Inflammatory macrophage (primary cell): Measurements from ENCODE around the gene DUSP6.
"Not testable (repeated sequence)": the region's sequence is repeated elsewhere in the genome, so short reads cannot be mapped to it uniquely, and the experiment has no call there.

Experiments used
- DNase-seq, 2 donors: peaks; one replicate each; pipeline ENCODE4 v3.0.0-alpha.2; 2020 to 2022

DUSP6 gene

DNA sequence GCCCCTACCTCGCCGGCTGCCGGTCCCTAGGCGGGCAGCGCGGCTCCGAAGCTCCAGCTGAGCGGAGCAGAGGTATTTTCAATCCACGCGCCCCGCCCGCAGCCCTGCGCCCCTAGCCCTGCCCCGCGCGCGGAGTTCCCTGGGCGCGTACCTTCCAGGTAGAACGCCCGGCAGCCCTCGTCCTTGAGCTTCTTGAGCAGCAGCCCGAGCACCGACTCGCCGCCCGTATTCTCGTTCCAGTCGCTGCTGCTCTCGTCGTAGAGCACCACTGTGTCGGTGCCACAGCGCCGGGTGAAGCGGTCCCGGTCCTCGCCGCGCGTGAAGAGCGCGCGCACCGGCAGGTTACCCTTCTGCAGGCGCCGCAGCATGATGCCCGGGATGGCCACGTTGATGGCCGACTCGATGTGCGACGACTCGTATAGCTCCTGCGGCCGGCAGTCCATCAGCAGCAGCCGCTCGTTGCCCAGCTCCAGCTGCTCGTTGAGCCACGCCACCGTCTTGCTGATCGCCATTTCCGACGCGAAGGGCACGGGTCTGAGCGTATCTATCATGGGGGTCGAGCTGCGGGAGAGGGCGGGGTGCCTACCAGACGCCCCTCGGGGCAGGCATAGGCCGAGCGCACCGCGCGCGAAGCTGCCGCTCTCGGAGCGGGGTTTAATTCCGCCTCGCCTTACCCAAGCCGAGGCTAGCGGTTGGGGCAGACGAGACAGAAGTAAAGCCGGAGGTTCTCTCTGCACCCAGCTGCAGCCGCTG, 636 bp downstream of the DUSP6 start:
- DNase-seq, result no peak

DNA sequence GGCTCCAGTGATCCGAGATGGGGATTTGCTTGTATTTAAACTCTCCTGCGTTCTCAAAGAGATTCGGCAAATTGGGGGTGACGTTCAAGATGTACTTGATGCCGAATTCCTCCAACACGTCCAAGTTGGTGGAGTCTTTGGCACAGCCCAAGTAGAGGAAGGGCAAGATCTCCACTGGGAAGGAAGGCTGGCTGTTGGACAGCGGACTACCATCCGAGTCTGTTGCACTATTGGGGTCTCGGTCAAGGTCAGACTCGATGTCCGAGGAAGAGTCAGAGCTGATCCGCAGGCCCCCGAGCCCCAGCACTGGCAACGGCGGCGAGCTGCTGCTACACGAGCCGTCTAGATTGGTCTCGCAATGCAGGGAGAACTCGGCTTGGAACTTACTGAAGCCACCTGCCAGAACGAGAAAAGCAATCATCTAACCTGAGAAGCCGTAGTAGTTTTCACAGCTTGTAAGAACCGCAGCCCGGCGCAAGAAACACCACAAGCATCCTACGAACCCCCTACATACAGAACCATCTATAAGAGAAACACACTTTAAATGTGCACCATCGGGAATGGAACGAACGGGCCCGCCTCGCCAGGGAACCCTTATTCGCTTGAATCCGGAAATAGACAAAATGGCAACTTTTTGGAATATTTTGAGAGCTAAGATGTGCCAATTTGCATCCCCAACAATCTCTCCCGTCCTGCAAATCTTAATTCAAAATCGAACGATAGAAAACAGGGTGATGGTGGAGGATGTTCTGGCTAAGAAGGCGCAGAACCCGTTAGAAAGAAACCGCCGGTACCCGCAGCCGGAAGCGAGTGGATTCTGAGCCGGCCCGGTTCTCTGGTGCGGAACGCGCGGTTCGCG, 1.4 kb downstream of the DUSP6 start:
- DNase-seq, result no peak

DNA sequence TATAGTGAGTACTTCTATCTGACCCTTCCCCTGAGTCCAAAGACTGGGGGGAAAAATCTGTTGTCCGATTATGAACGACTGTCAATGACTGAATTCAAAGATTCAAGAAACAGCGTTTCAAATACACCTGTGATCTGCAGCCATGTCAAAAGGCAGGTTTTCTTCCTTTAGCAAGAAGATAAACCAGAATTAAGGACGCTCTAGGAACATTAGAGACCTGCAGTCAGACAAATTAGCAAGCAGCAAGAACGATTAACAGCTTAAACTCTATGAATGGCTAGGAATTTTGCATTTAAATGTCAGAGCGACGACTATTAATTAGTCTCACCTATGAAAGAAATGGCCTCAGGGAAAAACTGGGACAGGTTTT, 2.1 kb downstream of the DUSP6 start:
- no peak for DNase-seq

DNA sequence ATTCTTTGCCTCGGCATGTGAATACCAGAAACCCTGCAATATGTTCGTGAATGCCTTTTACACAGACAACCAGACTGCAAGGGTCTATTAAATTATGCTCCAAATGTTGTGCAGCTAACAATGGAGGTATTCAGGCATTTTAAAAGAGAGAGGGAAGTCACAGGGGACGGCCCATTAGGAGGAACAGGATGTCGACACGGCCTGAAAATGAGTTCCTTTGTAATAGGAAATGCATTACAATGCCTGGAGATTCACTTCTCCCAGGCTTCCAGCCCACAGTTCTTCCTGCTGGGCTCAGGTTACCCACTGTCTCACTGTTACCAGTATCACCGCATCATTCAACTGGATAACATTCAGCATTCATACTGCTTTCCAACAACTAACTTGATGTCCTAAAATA, 2.5 kb downstream of the DUSP6 start:
- DNase-seq, result peak; percentile 83 to 84

DNA sequence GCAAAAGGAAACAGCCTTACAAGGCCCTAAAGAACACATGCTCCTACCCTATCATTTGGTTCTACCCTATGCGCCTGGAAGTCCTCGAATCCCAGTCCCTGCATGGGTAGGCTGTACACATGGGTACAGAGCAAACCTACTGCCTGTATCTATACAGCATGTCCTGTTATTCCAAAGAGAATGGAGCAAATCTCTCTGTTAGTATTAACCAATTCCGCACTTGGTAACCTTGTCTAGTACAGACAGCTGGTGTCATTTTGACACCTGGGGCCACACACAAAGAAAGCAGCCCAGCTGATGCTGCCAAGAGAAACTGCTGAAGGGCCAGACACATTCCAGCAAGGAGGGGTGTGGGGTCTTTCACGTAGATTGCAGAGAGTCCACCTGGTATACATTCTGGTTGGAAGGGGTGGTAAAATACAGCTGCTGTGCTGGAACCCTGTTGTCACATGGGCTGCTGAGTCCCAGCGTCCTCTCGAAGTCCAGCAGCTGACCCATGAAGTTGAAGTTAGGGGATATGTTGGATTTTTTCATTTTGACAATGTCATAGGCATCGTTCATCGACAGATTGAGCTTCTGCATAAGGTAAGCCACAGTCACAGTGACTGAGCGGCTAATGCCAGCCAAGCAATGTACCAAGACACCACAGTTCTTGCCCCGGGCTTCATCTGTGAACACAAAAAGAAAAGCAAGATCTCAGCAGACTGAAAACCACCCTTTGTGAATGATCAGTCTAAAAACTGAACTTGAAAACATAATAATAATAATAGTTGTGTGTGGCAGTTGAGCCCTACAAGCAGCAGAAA, 3.2 kb downstream of the DUSP6 start:
- DNase-seq, result no peak

DNA sequence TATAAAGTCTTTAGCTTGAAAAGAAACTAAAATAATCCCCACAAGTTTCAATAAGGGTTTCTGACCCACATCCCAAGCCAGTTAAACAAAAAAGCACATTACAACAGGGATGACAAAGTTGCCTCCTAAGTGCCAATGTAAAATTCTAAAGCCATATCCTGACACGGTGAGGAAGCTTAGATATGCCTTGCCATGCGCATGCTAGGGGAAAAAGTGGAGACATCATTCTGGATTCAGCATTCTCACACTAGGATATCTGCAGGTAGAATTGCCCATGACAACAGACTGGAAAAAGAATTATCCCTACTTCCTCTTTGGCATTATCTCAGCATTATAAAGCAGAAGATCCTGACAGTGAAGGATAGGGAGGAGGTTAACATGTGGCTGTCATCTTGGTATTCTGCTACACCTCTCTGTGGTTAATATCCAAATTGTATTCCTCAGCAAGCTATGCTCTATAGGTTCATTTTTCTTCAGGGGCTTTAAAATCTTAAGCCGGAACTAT, 4.9 kb downstream of the DUSP6 start:
- DNase-seq, result no peak

DNA sequence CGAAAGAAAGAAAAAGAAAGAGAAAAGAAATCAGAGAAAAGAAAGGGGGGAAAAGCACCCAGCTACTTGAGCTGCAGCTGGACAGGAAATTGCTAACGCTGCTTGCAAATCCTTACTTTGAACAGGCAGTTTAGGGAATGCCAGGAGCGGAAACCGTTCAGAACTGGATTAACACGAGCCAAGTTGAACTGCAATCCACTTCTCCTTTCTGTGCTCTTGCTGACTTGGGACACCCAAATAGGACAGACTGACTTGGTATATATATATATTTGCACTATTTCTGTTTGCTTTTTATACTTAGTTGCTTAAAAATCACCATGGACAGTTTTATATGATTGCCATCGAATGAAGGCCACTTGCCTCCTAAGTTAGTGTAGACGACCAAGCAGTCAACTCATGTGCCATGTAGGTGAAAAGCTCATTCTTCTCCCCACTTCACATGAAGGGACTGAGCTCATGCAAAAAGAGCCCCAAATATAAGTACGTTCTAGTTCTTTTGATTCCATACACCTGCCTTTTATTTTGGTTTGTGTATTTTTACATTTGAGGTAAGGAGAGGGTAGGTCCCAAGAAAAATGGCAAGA, 5.5 kb downstream of the DUSP6 start:
- peak; percentile 69 to 76 for DNase-seq

DNA sequence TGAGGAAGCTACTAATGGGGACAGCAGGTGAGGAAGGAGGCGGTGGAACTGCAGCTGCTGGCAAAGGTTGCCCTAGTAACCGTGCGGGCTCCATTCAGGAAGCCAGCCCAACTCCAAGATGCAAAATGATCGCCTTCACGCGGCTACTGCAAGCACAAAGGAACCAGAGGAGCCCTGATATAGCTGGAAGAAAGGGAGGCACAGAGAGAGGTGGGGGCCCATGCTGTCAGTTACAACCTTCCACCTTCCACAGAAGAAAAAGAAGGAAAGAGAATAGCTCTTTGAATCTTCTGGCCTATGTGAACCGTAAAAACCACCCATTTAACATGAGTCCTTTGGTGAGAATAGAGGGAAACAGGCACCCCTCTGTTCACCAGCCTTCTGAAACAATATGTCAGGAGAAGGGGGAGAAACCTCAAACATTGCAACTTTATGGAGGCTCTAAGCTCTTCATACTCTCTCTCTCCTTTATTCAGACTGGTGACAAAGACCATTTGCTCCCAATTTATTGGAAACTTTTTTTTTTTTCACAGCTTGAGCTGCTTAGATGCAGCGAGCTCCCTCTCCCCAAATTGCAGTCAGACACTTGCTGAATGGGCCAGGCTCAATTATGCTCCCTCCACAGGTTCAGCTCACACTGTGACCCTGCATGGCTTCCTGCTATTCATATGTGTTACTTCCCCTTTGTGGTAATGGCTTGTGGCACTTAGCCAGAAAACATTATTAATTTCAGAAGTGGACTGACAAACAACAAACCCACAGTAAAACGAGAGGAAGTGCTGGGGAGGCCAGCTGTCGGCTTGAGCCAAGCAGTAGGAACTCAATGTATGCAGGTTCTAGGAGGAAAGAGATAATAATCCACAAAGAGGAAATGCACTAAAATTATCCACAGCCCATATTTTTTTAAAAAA, 6.2 kb downstream of the DUSP6 start:
- peak; percentile 96 to 99 for DNase-seq

DNA sequence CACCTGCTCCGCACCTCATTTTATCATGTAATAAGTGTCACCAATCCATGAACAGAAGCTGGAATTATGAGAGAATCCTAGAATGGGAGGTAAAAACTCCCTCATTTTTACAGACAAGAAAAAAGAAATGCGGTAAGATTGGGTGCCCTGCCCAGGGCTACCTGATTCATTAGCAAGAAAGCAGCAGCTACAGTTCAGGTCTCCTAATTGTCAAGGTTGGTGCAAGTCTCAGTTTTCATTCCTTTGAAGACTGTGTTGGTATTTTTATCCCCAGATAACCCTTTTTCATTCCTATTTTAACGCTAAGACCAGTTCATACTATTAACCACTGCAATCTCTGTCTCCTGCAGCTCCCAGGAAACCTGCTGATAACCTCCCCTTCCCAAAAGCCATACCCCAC, 6.9 kb downstream of the DUSP6 start:
- DNase-seq, result no peak

DNA sequence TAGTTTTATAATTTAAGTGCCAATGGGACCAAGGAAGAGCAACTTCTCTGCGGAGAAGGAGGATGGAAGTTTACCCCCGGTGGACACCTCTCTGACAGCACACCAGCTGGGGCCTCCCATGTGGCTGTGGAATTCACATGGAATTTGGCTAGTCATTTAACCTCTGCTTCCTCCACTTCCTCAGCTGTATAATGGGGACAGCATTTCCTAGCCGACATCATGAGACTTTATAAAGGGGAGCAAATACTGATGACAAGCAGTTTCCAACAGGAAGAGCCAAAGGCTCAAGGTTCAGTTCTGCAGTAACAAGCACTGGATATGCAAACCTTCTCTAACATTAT, 7.5 kb downstream of the DUSP6 start:
- DNase-seq, result no peak

DNA sequence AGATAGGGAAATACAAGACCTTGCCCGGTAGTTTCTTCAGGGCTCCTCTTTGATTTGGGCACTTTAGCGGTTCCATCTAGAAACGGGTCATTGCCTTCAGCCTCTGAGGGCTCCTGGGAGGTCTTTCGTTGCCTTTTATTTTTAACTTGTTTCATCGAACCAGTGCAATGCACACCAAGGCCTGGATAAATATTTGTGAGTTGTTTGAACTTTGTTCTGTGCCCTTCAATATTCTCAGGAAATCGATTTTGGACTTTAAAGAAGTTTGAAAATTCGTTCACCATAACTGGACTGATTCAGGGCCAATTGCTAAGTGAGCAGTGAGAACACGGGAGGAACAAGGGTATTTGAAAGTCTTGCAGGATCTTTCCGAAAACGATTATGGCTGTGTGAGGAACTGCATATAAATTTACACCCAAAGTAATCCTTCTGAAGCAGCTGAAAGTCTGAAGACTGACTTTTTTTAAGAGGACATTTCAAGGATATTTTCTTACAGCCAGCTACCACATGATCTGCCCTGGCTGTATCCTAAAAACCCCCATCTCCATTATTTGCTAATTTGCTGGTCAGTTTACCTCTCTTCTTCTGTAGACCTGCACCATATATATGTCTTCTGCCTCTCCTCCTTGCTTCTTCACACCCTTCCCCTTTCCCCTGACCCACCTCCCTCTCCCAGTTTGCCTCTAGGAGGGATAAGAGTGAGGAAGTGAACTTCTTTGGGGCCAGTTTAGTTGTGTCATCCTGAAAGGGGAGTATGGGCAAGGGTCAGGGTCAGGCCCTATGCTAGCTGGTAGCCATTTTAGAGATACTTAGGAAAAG, 8.0 kb downstream of the DUSP6 start:
- no peak for DNase-seq

DNA sequence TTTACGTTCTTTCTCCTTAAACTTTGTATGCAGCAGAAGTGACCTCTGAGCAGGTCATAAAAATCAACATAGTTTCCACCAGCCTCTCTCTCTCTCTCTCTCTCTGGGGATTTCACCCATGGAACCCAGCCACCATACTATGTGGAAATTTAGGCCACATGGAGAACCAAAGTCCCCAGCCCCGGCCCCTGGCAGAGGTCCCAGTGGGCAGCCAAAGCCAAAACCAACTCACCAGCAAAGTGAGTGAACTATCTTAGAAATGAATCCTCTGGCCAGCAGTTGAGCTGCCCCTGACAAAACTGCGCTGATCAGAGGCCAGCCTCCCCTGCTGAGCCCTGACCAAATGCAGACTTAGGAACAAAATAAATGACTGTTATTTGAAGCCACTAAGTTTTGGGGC, 9.2 kb downstream of the DUSP6 start:
- no peak for DNase-seq

DNA sequence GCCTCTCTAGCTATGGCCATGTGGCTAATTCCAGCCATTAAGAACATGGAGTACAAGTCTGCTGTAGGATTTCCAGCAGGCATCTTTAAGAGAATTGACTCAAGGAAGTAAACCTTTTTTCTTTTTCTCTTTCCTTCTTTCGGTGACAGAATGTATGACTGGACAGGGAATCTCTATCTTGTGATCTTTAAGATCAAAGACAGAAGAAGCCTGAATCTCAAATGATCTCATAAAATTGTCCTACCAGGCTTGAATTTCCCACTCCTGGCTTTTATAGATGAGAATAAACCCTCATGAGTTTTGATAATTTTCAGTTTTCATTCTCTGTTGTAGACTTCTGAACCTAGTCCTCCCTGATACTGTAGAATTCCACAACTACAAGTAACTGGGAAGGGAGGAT, 11.4 kb downstream of the DUSP6 start:
- no peak for DNase-seq

DNA sequence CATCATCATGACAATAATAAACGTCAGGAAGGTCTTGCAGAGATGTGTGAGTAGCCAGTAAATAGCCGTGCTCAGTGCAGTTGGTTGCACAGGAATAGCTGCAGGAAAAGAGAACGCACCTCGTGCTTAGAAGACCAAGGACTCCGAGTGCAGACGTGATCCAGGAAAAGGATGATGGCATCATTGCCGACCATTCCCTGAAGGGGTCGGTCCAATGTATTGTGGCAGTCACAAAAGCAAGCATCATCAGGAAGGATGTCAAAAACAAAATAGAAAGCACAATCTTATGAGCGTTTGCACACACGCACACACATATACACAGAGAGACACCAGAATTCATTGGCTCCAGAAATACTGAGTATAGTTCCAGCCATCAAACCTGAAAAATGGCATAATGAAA, 12.8 kb downstream of the DUSP6 start:
- DNase-seq, result no peak

DNA sequence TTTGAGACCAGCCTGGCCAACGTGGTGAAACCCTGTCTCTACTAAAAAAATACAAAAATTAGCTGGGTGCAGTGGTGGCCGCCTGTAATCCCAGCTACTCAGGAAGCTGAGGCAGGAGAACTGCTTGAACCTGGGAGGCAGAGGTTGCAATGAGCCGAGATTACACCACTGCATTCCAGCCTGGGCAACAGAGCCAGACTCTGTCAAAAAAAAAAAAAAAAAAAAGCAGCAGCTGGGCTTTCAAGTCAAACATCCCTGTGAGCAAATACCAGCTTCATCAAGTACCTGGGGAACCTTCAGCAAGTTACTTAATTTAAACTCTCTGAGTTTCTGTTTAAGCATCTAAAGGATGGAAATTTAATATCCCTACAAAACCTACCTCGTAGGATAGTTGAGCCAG, 15.2 kb downstream of the DUSP6 start:
- not testable (repeated sequence) for DNase-seq

DNA sequence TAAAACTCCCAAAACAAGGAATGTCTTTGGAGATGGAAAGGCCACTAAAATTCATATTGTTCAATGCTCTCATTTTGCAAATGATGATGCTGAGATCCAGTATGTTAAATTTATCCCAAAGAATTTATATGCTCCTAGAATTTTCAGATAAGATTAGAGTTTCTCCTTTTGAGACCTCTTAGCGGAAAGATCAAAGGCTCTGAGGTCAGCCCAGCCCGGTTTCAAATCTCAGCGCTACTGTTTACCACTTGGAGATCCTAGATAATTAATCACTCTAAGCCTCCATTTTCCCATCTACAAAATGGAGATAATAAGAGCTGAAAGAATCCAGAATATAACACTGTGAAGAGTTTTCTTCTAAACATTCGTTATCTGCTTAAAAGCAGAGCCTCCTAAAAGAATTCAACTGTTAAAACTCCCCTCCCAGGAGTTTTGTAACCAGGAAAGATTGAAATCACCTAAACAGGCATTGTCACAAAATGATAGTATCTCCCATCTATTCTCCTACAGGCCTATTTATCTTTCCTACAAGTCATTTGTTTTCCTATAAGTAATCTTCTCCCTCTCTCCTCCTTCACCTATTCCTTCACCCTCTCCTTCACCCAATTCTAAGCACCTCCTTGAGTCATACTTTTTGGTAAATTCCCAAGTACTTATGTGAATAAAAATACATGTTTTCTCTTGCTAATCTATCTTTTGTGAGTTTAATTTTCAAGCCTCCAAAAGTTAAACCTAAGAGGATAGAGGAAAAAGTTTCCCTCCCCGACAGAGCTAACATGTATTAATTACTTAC, 16.7 kb downstream of the DUSP6 start:
- DNase-seq, result no peak

DNA sequence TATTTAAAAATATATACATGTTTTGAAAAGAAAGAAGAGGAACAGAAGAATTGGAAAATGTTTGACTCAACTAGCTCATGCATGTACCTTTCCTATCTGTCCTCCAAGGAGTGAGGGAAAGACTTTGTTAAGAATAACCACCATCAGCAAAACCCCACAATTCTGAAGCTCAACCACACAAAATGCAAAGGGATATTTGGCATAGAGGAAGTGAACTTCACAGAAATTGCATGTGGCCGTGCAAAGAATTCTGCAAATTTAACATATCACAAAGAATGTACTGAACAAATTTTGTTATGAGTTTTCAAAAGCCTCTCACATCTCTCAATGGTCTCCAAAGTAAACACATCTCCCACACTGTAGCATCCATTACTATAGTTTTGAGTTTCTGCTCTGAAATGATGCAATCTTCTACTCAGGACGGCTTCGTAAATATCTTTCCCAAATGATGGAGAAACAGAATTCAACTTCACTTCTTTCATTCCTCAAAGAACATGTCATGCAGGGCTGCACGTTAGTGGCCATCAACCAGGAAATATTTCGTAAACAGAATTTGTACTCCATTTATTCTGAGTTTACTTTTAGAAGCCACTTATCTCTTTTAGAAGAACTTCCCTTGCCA, 17.6 kb downstream of the DUSP6 start:
- DNase-seq, result no peak

DNA sequence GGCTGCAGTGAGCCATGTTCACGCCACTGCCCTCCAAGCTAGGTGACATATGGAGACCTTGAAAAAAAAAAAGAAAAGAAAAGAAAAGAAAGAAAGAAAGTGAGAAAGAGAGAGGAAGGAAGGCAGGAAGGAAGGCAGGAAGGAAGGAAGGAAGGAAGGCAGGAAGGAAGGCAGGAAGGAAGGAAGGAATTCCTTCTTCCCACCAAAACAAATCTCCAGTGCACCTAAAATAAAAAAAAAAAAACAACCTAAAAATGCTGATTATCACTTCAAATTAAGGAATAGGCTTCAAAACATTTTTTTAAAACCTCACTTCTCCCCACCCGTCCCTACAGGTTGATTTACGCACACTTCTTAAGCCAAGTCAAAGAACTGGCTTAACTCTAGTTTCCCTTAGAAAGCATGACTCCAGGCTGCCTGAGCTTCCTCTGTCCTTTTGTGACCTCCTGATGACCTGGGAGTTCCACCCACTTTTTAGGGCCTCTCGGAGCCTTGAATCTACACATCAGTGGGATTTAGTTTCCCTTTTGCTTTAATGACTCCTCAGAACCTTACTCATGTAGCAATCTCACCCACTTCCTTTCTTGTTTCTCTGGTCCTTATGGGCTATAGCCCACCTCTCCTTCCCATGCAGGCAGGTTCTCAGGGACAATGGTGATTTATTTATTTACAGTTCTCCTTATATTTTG, 18.6 kb downstream of the DUSP6 start:
- peak; percentile 95 for DNase-seq
